GM19238 (cell line): ENCODE results near the gene KCNQ5.

Source experiments
- DNase-seq: peaks from one replicate; pipeline ENCODE4 v3.0.0; 2011; ENCODE audit warnings: low spot score; ENCODE audit not compliant: insufficient read length

KCNQ5 gene

DNA sequence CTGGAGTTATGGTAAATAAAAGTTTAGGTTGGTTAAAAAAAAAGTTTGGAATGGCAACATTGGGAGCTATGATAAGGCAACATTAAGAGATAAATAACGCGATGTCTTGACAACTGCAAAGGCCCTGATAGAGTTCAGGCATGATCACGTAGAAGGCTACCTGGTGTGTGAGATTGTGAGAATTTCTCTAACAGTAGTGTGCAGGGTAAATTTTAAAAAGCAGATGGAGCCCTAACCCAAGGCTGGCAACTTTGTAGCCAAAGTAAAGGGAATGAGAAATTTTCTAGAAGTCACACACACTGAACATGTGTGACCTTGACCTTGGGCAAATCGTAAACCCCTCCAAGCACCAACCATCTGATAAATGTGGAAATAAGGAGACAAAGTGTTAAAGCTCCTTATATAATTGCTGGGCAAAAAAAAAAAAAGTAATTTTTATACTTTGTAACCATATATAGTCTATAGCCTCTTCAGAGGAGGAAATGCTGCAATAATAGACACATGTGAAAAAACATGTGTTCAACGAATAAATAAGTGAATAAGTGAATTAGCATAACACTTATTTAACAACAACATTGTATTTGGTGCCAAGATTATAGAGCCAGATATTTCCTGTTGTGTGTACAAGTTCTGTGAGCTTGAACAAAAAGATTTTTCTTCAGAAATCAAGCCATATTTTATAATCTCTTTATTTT lies 18.2 kb downstream of the KCNQ5 start:
- DNase-seq = no peak

DNA sequence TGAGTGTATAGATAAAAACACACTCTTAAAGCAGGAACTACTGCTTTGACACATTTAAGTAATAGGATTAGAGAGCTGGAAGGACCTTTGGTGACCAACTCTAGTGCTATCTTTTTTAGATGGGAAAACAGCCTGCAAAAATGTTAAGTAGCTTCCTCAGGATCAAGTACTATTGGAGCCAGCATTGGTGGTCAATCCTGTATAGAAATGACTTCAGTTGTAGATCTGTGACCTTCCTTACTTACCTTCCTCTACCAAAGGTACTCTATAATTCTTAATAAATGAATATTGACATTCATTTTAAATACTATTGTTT lies 18.7 kb downstream of the KCNQ5 start:
- no peak for DNase-seq

DNA sequence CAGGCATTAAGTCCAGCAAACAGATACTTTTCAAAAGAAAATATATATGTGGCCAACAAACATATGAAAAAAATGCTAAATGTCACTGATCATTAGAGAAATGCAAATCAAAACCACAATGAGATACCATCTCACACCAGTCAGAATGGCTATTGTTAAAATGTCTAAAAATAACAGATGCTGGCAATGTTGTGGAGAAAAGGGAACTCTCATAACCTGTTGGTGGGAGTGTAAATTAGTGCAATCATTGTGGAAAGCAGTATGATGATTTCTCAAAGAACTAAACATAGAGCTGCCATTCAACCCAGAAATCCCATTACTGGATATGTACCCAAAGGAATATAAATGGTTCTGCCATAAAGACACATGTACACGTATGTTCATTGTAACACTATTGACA lies 20.6 kb downstream of the KCNQ5 start:
- no peak for DNase-seq

DNA sequence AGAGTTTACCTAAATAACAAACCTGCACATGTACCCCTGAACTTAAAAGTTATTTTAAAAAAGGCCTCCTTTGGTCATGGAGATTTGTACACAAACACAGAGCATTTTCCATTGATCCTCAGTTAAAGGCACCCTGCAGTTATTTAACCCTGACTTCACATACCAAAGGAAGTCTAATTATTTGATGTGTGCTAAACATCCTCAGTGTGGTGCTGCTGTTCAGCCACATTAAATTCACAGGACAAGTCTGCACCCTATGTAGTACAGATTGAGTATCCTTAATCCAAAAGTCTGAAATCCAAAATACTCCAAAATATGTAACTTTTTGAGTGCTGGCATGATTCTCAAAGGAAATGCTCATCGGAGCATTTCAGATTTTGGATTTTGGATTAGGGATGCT lies 21.4 kb downstream of the KCNQ5 start:
- no peak for DNase-seq

DNA sequence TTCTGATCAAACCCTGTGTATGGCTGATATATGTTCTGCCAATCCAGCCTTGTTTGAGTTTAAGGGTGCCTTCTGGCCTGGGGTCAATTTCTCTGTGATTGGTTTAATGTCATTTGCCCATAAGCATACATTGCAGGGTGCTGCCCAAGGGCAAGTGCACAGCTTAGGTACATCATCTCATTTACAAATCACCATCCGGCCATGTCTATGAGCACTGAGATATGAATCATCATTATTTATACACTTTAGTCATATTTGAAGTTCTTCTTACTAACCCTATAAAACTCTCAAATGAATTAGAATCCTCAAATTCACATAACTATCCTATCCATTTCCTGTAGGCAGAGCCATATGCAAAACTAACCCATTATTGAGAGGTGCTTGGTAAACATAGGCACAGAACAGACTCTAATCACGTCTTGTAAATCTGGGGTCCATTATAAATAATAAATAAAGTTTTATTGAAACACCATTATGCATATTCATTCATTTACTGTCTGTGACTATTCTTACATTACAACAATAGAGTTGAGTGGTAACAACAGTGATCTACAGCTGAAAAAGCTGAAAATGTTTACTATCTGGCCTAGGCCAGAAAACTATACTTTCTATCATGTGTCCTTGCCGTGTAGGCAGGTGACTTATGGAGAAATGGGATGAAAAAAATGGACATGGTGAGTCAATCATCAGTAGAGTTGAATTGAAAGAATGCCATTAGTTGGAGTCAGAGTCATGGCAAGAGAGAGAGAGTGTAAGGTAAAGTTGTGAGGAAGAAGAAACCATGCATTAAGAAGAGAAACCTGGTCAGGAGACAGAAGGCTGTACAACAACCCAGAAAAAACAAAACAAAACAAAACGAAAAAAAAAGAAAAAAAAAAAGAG lies 25.0 kb downstream of the KCNQ5 start:
- DNase-seq = no peak

DNA sequence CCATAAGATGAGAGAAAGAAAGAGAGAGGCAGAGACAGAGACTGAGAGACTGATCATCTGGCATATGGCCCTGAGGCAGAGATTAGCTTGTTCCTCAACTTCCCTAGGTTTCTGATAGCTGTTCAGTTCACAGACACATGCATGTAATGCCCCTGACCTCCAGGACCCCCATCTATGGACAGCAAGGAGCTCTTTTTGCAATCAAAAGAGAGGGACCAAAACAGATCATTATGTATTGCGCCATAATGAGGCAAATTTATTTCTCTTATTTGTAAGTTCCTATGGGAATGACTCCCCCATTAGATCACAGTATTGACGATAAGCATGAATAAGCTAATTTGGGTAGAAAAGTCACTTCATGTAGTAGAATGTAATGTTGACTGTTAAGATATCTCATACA lies 25.6 kb downstream of the KCNQ5 start:
- no peak for DNase-seq

DNA sequence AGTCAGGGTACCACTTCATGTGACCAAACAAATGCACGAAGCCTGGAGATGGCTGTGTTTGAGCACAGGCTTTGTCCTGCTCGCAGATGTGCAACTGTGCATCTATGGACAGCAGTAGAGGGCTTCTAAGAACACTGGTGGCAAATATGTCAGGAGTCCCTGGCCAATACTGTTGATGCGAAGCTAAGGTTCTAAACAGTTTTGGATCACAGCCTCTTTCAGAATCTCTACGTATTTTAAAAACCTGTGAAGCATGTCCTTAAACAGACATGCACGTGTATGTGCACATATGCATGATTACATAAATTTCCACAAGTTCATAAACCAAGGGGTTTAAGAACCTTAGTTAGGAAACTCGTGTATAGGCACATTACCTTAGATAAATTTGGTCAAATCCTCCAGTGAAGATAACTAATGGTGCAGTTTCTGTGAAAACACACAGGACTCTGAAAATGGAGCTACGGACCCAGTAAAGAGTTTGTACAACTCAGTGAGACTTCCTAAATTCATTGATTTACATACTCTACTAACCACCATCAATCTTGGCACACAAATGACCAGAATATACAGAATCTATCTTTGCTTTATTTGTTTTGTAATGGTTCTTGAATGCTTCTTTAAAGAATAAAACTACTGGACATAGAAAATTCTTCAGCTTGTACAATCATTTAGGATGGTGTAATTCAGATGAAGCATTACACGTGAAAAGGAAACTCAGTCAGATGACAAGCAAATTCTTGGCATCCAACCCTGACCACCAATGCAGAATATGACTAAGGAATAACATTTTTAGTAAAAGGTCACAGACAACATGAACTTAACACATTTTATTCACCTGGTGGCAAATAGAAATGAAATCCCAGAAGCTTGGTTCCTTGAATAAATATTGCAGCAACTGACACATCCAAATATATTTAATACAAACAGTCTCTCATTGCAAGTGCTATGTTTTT lies 27.4 kb downstream of the KCNQ5 start:
- no peak for DNase-seq

DNA sequence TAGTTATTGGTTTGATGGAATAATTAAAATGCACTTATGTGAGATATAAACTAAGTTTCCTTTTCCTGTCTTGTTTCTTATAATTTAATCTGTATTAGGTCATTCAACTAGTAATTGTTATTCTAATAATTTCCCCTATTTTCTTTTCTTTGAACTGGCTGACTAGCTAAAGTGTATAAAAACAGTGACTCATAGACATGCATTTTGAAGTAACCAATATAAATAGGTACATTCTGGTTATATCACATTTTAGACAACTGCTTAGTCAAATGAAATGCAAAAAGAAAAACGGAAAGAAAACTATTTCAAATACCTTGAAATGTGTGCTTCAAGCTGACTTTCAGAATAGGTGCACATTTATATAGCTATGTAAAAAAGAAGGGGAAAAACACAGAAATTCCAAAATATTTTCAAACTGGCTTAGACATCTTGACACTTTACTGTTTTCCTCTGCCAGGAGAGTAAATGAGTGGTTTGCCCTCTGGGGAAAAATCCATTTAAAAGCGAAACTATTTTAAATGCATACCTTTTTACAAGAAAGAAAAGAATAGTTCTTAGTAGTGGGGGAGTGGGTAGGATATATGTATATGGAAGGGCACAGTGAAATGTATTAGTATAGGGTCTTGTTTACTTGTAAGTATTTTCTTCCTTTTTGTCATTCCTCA lies 28.3 kb downstream of the KCNQ5 start:
- DNase-seq = no peak

DNA sequence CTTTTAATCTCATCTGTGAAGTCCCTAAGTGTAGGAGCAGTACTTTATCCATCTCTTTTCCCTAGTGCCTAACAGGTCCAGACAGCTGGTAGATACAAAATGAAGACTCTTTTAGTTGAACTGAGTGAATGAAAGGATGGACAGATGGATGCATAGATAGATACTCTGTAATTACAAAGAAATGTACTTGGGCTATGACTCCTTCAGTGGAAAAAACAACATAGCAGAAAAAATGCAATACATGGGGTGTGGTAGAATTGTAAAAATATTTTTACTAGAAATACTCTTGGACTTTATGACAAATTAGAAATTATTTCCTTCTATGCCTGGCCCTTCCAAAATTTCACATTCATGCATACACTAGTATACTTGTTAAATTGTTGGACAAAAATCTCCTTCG lies 29.3 kb downstream of the KCNQ5 start:
- DNase-seq = no peak

DNA sequence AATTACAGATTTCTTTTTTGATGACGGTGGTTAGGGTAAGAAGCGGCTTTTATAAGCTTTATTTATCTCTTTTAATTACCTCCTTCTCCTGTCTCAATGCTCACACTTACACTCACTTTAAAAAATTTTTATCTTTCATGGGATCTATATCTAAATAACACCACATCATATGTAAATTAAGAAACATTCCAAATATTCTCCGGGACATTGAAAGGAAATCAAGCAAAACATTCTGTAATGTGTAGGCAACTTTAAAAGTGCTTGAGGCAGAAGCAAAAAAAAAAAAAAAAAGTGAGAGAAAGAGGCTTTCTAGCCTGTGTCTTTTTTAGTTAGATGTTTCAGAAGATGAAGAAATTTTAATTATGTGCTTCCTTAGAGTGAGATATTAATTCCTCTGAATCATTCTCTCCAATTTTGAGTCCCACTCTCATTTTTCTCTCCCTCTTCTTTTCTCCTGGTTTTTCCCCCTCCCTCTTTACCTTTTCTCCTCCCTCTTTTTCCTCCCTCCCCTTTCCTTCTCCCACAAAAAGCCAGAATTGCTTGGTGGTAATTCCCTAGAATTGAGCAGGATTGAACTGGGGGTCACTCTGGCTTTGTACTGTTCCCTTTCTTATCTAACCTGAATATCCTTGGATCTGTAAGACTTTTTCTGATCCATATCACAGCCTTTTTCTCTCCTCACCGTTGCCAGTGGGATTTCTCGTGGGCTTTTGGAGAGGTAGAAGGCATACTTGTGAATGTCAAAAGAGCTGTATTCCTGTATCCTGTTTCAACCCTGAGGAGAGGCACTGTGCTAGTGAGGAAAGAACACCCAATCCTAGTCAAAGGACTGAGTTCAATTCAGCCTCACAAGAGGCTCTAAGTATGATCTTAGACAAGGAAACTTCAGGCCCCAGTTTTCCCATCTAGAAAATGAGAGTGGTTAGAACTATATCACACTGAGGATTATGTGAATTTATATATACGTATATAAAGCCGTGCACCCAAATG lies 30.4 kb downstream of the KCNQ5 start:
- DNase-seq = no peak

DNA sequence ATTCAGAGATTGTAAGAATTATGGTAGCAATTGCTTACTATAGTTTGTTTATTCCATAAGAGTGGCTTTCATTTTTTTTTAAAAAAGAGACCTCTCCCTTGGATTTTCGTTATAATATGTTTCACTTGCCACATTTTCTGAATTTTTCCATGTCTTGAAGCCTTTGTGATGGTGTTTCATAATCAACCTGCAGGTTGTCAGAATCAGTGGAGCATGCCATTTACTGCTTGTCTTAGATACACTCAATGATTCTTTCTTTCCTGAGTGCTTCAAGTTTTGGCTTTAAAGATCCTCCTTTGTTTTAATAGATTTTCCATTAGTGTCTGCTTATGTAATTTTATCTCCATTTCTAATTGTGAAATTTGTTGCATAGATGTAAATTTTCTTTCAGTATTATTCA lies 31.2 kb downstream of the KCNQ5 start:
- DNase-seq = no peak

DNA sequence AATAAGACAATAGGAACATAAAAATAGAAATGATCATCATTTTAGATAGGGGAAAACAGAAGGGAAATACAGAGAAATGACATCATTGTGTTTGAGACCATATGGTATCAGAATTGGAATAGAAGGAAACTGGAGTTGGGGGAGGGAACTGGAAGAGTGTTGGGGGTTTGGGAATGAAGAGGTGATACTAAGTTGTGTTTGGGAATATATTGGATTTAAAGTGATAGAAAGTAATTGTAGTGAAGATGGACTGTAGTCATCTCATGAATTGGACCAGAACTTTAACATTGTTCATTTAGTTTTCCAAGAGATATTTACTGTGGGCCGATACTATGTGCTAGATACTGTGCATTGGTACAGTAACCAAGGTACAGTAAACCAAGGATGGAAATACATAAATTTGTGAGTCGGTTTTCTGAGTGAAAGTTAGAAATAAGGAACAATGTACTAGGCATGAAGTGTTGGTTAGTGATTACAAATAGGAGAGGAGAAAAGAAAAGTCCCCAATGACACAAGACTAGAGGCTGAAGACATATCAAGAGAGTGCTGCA lies 32.3 kb downstream of the KCNQ5 start:
- DNase-seq = no peak

DNA sequence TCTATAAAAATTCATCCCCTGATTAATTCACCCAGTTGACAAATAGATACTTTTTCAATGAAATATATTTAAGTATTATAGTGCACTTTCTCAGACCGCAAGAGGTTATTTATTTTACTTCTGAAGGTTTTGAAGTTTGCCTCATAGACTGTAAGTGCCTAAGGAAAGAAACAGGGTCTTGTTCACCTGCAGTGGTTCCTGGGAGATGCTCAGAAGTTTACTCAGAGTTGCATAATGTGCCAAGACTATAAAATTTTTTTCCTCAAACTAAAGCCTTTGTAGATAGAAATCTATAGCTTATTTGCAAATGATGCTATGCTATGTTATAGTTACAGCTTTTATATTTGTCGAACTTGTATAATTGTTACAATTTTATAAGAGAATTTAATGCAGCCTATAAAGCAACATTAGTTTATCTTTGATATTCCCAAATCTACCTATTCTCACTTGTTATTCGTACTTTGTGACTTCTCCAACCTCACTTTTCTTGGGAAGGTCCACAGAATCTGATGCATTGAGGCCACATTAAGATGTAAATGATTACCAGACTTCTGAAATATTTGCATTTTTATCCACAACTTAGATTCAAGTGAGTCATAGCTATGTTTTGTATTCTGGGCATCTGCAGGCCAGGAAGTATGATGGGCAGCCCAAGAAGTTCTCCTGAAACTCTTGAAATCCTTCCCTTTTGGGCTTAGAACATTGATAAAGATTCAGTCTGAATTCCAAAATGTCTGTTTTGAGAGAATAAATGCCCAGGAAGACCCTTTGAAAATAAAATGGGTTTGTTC lies 35.7 kb downstream of the KCNQ5 start:
- no peak for DNase-seq

DNA sequence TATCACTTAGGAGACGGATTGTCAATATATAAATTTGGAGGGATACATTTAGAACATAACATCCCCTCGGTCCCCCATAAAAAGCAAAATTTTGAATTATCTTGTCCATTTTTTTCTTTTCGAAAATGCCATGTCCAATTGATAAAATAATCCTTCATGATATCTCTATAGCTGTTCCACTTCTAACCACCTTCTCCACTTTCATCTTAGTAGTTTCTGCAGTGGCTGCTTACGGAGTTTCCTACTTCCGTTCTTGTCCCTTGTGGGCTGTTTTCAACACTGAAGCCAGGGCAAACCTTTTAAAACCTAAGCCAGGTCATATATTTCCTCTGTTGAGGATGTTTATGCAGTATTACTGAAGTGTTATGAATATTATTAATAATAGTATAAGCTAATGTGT lies 37.9 kb downstream of the KCNQ5 start:
- DNase-seq = no peak

DNA sequence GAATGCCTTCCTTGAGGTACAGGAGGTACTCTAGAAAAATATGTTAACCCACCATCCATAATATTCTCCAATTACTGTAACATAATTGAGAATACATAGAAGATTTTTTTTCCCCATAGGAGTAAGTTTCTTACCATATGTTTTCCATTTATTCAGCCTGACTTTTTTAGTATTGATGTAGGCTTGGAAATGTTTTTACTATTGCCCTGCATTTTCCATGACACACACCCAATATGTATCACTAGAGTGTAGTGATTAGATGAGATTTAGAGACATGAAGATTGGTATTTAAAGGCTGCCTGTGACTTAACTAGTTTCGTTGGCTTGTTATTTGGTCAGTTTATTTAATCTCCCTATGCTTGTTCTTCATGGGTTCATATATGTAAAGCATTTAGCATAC lies 39.5 kb downstream of the KCNQ5 start:
- DNase-seq = no peak

DNA sequence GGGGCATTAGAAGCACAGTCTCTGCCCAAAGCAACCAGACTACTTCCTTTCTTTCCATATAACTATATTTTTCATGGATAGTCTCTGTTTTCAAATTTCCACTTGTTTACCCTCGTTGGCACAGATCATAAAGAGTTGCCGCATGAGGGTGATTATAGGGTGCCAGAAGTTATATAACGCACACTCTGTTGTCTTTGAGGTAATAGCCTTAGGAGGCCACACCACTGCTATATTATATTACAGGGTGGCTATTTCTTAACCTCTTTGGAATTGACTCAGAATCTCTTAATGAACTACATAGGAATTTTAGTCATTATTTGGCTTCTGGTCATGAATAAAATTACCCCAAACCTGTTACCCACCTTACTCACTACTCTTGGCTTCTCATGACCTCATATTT lies 43.7 kb downstream of the KCNQ5 start:
- DNase-seq = no peak

DNA sequence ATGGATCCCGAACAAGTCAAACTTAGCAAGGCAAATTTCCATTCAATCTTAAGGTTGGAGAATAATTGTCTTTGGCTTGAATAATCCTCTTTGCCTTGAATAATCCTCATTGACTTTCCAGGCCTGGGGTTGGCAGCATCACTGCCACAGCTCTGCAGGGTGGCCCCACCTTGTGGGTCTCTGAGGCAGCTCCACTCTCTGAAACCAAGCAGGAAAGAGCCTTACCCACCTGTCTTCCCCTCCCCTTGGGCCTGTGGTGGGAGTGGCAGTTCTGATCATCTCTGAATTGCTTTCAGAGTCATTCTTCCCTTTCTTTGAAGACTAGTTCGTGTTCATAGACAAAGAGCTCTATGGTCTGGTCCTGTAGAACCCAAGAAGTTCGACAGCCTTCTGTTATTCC lies 47.5 kb downstream of the KCNQ5 start:
- no peak for DNase-seq

DNA sequence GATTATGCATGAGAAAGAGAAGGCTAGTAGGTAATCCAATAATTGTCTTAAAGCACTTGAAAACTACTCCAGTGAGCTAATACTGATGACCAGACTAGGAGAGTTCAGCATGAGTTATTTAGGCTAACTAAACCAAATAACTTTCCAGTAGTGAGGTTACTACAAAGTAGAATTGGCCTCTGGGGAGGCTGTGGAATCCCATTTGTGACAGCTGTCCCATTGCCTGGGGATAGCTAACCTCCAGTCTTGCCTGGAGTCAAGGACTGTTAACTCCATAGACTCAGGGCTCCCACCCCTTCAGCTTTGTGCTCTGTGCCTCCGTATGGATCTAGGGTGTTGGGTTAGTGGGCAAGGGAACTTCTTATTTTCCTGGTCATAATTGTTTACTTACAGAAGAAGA lies 51.0 kb downstream of the KCNQ5 start:
- DNase-seq = no peak

DNA sequence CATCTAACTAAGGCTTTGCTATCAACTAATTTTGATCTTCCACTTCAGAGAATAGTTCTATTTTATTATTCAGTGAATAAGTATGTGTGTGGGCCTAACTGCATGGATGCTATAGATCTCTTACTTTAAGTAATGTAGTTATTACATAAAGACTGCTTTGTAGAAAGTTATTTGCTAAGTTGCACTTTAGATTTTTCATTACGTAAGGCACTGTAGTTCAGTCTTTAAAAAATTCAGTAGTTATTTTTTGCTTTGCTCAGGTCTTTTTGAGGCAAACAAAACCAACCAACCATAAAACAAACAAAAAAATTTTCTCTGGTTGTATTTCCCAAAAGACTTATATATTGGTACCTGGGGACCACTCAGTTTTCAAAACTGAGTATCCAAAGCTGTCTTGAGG lies 53.0 kb downstream of the KCNQ5 start:
- no peak for DNase-seq
